NCI-H345 treated with DMSO at 0.1 percent for 48 hours (cell line): ENCODE measurements around the gene ZNF594.
"Not testable (repeated sequence)": the region's sequence is repeated elsewhere in the genome, so short reads cannot be mapped to it uniquely, and the experiment has no call there.

Experiments used
- DNase-seq: peaks from one replicate; lab custom pipeline; 2025; ENCODE audit not compliant: unreplicated experiment; lab: John Stamatoyannopoulos, UW

ZNF594 gene

DNA sequence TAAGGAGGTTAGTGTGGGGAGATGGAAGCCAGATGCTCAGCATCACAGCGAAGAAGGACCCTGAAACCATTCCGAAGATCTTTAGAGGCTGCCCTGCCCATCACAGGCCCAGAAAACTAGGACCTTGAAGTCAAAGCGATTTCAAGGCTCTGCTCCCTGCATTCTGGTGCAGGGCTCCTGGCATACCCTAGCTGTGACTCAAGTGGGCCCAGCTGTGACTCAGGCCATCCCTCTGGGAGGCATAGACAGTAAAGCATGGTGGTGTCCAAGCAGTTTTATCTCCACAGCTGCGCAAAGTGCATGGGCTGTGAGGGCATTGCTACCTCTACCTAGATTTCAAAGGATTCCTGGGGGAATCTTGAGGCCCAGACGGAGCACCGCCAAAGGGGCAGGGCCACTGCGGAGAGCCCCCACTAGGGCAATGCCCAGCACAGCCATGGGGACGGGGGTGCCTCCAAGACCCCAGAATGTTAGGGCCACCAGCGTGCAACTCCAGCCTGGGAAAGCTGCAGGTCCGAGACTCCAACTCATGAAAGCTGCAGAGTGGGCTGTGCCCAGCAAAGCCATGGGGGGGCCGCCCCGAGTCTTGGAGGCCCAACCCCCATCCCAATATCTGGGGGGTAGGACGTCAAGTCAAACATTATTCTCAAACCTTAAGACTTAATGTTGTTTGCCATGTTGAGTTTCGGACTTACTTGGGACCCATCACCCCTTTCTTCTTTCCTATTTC lies 11.7 kb upstream of the ZNF594 start:
- no peak for DNase-seq

DNA sequence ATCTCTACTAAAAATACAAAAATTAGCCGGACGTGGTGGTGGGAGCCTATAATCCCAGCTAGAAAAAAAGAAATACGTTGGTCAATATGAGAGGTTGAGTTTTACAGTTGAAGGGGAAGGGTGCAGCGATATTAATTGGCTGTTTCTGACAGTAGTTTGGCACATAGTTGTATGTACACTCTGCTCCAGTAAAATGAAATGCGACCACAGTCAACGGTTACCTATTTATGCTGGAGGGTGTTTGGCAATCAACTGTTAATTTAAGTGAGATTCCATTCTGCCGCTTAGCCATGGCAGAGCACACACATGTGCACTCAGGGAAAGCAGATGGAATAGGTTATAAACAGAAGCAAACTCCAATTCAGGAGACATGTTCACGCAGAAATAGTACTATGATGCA lies 9.3 kb upstream of the ZNF594 start:
- no peak for DNase-seq

DNA sequence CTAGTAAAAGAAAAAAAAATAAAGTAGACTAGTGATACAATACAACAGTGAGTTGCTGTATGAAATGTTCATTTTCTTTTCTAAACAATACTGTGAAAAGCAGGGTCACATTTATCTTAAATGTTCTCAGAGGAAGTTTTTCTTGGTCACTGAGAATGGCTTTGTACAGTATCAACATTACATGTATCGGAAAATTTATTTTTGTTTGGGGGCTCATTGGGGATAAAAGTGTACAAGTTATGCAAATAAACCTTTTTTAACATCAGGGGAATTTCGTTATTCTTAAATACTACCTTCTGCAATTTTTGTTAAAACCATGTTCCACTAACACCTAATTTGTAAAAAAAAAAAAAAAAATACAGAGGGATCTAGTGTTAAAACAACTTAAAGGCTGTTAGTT lies 8.7 kb upstream of the ZNF594 start:
- no peak for DNase-seq

DNA sequence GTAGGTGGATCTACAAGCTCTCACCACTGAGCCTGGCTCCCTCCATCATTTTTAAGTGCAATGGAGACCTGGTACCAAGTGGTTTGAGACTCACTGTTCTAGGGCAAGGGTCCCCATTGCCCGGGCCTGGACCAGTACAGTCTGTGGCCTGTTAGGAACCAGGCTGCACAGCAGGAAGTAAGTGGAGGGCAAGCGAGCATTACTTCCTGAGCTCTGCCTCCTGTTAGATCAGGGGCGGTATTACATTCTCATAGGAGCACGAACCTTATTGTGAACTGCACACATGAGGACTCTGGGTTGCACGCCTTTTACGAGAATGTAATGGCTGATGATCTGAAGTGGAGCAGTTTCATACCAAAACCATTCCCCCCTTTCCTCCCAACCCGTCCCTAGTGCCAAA lies 6.8 kb upstream of the ZNF594 start:
- DNase-seq = no peak

DNA sequence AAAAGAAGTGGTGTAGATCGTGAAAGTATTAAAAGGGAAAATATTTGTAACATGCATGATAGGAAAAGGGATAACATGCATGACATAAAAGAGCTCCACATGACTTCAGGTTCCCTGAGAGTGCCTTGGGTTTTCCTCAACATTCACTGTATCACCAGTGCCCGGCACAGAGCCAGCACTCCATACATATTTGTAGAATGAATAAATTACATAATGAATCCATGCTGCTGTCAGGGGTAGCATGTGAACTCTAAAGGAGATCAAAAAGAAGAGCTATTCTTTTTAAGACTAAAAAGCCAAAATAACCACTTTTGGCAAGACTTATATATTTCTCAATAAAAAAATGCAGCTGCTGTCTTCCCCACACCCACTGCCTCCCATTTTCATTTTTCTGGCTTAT lies 2.7 kb upstream of the ZNF594 start:
- DNase-seq = no peak

DNA sequence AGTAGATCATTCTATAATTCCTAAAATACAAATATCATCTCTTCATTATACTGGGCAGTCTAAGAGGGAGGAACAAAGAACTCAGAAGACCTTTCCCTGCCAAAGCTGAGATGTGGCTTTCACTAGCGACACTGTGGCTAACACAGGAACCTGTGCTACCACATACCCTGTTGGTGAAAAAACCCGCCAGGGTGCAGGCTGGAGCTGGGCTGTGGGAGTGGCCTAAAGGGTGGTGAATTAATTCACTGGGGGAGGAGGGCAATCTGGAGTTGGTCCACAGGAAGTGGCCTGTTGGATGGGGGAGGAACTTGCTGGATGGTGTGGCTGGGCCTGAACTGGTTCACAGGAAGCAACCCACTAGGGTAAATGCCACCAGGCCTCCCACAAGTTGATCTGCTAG lies 7.4 kb downstream of the ZNF594 start:
- no peak for DNase-seq

GRCh38 chr17:5183410-5183793 lies 8.3 kb downstream of the ZNF594 start:
- DNase-seq = no peak

DNA sequence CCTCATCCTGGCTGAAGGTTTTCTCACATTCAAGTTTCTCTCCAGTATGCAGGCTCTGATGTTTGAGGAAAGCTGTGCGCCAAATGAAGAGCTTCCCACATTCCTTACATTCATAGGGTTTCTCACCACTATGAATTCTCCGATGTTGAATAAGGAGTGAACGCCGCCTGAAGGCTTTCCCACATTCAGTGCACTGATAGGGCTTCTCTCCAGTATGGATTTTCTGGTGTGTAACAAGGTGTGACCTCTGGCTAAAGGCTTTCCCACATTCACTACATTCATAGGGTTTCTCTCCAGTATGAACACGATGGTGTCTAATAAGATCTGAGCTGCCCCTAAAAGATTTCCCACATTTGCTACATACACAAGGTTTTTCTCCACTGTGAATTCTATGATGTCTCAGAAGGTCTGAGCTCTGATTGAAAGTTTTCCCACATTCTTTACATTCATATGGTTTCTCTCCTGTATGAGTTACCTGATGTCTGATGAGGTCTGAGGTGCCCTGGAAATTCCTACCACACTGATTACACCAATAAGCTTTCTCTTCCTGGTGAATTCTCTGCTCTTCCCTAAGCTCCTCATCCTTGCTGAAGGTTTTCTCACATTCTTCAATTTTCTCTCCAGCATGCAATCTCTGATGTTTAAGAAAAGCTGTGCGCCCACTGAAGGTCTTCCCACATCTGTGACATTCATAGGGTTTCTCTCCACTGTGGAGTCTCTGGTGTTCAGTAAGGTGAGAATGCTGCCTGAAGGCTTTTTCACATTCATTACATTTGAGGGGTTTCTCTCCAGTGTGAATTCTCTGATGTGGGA lies 8.9 kb downstream of the ZNF594 start:
- no peak for DNase-seq

- DNase-seq = no peak
Measured at GRCh38 chr17:5181509-5182305, 10.0 kb downstream of the ZNF594 start.

DNA sequence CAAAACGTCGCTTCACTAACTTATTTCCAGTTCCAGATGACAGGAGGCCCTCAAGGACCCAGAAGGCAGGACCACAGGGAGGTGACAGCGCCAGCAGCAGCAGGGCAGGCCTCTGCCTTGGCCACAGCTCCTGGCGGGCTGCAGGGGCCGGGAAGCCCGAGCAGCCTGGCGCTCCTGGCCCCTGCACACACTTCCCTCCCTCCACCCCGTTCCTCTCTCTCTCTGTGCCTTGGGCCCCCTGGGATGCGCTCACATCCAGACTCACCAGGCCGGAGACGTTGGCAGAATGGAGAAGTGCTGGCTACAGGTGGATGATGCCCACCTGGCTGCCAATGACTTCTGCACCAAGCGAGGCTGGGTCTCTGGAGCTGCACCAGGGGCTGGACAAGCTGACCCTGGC lies 12.7 kb downstream of the ZNF594 start:
- DNase-seq = no peak

GRCh38 chr17:5175027-5175426 lies 16.6 kb downstream of the ZNF594 start:
- DNase-seq = not testable (repeated sequence)

DNA sequence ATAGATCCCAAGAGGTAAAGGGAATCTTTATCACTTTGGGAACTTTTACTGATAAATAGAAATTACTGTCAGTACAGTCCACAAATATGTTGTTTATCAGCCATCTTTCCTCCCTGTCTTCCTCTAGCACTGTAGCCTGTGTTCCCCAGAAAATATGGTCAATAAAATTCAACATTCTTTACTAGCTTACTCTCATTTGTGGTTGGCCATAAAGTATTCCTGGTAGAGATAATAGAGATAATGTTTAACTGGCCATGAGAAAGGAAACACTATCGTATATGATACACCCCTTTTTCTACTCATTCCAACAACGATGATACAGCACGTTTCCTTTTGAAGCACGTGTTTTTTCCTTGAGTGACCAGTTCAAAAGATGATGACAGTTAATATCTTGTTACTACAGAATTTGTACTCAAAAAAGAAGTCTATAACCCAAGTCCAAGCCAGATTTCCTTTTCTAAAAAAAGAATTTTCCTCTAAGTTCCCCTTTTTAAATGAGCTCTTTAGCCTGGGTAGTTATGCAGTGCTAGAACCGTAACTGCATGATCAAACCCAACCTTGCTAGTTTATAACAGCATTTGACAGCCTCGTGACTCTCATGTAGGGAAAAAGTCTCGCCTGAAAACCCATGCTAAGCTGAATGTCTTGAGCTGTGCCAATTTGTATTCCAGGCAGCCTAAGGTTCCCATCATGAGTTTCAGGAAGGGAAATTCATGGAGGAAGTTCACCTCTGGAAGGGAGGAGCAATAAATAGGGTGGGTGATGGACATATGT lies 25.7 kb downstream of the ZNF594 start:
- DNase-seq = not testable (repeated sequence)

DNA sequence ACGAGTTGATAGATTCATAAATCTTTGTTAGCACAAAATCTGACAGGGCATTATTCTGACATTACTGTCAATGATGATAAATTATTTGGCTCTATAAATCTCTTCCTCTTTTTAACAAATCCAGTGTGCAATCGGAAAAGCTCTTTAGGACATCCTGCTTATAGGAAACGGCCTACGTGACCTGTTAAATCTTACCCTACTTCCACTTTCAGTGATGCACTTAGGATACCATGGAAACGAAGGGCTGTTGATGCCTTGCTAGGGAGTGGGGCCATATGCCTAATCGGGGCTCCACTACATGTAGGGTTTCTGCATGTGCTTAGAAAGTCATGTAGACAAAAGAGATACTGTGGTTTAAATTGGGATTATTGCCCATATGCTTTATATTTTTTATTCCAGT lies 27.2 kb downstream of the ZNF594 start:
- no peak for DNase-seq

GRCh38 chr17:5161793-5162192 lies 29.9 kb downstream of the ZNF594 start:
- not testable (repeated sequence) for DNase-seq

DNA sequence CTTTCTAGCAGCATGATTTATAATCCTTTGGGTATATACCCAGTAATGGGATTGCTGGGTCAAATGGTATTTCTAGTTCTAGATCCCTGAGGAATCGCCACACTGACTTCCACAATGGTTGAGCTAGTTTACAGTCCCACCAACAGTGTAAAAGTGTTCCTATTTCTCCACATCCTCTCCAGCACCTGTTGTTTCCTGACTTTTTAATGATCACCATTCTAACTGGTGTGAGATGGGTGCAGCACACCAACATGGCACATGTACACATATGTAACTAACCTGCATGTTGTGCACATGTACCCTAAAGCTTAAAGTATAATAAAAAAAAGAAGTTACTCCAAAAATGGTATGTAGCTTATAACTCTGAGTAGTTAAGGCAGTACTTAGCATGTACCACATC lies 31.0 kb downstream of the ZNF594 start:
- DNase-seq = not testable (repeated sequence)

DNA sequence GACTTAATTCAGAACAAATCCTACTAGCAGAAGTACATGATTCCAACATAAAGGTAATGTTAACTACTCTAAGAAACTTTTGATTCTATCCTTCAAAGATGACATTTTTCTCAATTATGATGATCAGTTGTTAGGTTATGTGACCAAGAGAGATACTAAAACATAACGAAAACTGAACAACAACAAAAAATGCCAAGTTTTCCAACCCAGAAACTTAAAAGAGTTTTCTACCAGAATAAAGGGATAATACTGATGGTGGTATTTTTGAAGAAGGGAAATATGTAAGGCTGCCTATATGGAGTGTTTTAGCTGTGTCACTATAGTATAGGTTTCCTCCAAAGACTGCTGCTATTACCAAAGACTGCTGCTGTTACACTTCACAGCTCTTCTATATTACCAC lies 45.5 kb downstream of the ZNF594 start:
- not testable (repeated sequence) for DNase-seq

DNA sequence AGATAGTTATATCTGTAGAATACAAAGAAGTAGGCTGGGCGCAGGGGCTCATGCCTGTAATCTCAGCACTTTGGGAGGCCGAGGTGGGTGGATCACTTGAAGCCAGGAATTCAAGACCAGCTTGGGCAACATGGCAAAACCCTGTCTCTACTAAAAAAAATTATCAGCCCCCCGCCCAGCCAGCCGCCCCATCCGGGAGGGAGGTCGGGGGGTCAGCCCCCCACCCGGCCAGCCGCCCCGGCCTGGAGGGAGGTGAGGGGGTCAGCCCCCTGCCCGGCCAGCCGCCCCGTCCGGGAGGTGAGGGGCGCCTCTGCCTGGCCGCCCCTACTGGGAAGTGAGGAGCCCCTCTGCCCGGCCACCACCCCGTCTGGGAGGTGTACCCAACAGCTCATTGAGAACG lies 48.8 kb downstream of the ZNF594 start:
- DNase-seq = not testable (repeated sequence)

- DNase-seq = no peak
Measured at GRCh38 chr17:5139458-5139732, 52.3 kb downstream of the ZNF594 start.

DNA sequence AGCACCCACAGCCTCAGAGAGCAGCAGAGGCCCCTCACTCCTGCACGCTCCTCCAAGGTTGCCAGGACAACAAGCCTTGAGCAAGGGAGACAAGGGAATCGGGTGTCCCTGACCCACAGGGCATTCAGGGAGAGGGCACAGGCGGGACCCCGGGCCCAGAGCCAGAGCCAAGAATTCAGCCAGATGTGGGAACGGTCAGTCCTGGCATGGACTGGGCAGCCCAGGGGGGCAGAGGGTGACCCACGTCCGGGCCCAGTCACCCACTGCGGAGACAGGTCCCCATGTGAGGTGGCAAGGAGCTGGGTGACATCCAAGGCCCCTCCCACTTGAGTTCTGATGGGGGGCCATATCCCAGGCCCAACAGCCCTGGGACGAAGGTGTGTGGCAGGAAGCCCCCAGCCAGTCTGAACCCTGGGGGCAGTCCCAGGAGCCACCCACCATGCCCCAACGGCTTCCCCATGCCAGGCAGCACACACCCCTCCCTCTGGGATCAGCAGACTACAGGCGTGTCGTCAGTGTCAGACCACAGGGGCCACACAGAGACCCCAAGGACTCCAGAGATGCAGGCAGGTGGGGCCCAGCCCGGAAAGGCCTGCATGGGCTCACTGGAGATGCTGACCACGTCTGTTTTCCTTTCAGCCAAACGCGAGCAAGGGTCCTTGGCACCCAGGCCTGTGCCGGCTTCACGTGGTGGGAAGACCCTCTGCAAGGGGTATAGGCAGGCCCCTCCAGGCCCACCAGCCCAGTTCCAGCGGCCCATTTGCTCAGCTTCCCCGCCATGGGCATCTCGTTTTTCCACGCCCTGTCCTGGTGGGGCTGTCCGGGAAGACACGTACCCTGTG lies 52.8 kb downstream of the ZNF594 start:
- no peak for DNase-seq

GRCh38 chr17:5138198-5138544 lies 53.5 kb downstream of the ZNF594 start:
- DNase-seq = not testable (repeated sequence)
